Mesendoderm (in vitro differentiated cells): Measurements from ENCODE around the gene ATP1B2.

Experiments
- DNase-seq: peaks from one replicate; pipeline ENCODE4 v3.0.0; 2013
- H2AK5ac ChIP-seq: 2 replicates; pipeline ENCODE4 v1.6.1; 2013; ENCODE audit warnings: low read length, inconsistent platforms
- H2BK120ac ChIP-seq: 2 replicates; pipeline ENCODE4 v1.6.1; 2013; ENCODE audit warnings: low read depth, mild to moderate bottlenecking, low read length, moderate library complexity, mixed read lengths
- H2BK15ac ChIP-seq: replicated peaks from 2 replicates; pipeline ENCODE4 v1.6.1; 2013; ENCODE audit warnings: low read depth, mild to moderate bottlenecking, moderate library complexity
- H2BK5ac ChIP-seq: 2 replicates; pipeline ENCODE4 v1.6.1; 2013; ENCODE audit warnings: low read length, inconsistent platforms
- H3K18ac ChIP-seq: 2 replicates; pipeline ENCODE4 v1.6.1; 2013; ENCODE audit warnings: mild to moderate bottlenecking, low read length, mixed read lengths
- H3K23ac ChIP-seq: one replicate; pipeline ENCODE4 v1.6.1; 2013; ENCODE audit warnings: low read length
- H3K27ac ChIP-seq: 2 replicates; pipeline ENCODE4 v1.5.1; 2013; ENCODE audit warnings: low read depth, mild to moderate bottlenecking, inconsistent platforms, low read length, moderate library complexity
- H3K27me3 ChIP-seq: 2 replicates; pipeline ENCODE4 v1.6.1; 2013; ENCODE audit warnings: low read length, control low read depth, mild to moderate bottlenecking, inconsistent platforms; ENCODE audit not compliant: insufficient read depth, poor library complexity
- H3K36me3 ChIP-seq: 2 replicates; pipeline ENCODE4 v1.6.1; 2013; ENCODE audit warnings: low read length, inconsistent platforms; ENCODE audit not compliant: control insufficient read depth, insufficient read depth
- H3K4ac ChIP-seq: one replicate; pipeline ENCODE4 v1.6.1; 2013; ENCODE audit warnings: low read depth, mild to moderate bottlenecking, low read length, moderate library complexity
- H3K4me1 ChIP-seq: 2 replicates; pipeline ENCODE4 v1.6.1; 2013; ENCODE audit warnings: low read depth, low read length, inconsistent platforms; ENCODE audit not compliant: control insufficient read depth
- H3K4me2 ChIP-seq: 2 replicates; pipeline ENCODE4 v1.6.1; 2013; ENCODE audit warnings: low read length
- H3K4me3 ChIP-seq: 2 replicates; pipeline ENCODE4 v1.5.1; 2013; ENCODE audit warnings: mild to moderate bottlenecking, low read length
- H3K56ac ChIP-seq: one replicate; pipeline ENCODE4 v1.6.1; 2013; ENCODE audit warnings: low read length
- H3K79me1 ChIP-seq: 2 replicates; pipeline ENCODE4 v1.6.1; 2013; ENCODE audit warnings: low read length, inconsistent platforms
- H3K79me2 ChIP-seq: 2 replicates; pipeline ENCODE4 v1.6.1; 2013; ENCODE audit warnings: mild to moderate bottlenecking, low read length; ENCODE audit not compliant: control insufficient read depth, insufficient read depth
- H3K9ac ChIP-seq: 2 replicates; pipeline ENCODE4 v1.6.1; 2013; ENCODE audit warnings: low read length, inconsistent platforms
- H4K5ac ChIP-seq: one replicate; pipeline ENCODE4 v1.6.1; 2013; ENCODE audit warnings: low read length
- H4K8ac ChIP-seq: one replicate; pipeline ENCODE4 v1.6.1; 2013; ENCODE audit warnings: low read depth, mild to moderate bottlenecking, control low read depth, low read length, moderate library complexity
- WGBS: extraction: QIAGEN DNeasy Blood & Tissue Kit; methylation state at CpG from one replicate; pipeline ENCODE4 v1.1.7; 2013; ENCODE audit warnings: low lambda C conversion rate, missing lambda C conversion rate; ENCODE audit not compliant: insufficient coverage; ENCODE audit errors: extremely low coverage; 5-methylcytosine and 5-hydroxymethylcytosine counted together

ATP1B2 gene

DNA sequence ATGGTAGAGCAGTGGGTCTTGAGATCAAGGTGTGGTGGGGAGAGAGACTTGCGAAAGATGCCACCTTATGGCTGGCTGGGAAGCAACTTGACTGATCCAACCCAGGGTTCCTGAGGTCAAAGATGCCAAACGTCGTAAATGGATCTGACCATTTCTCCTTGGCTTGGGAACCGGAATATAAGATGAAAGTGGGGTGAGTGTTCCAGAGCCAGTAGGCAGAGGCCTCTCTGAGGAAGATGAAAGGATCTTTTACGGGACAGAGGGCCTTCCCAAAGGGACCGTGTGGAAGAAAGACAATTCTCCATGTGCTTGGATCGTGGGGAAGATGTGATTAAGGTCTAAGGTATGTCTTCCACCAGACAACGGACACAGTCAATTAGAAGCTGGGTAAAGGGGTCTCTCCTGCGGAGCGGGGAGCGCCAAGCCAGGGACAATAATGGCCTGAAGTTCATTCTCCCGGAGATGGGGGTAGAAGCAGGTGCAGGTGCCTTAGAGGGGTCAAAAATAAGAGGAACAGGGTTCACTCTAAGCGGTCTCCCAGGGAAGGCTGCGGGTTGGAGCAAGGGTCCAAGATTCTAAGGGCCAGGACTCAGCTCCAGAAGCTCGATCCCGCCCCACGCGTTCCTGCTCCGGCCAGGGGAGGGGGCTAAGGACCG is 36.8 kb upstream of the ATP1B2 start:
- peak overlapping the region; percentile 95 for H3K27ac ChIP-seq
- peak overlapping the region; percentile 86 for H3K56ac ChIP-seq
- no peak overlapping the region for H2BK5ac ChIP-seq
- peak; percentile 43 for DNase-seq
- H3K4me3 ChIP-seq = peak overlapping the region; percentile 70
- no CpG with 5 or more reads among the region's 20 CpGs for WGBS
- H2AK5ac ChIP-seq = peak overlapping the region; percentile 37
- peaks cover 15% of the 10 kb centered on the region for H3K79me2 ChIP-seq
- H3K79me1 ChIP-seq = peaks cover 17% of the 10 kb centered on the region
- H4K8ac ChIP-seq = no peak overlapping the region
- no peaks in the 10 kb centered on the region for H3K27me3 ChIP-seq
- peak overlapping the region; percentile 87 for H3K4me2 ChIP-seq
- no peak overlapping the region for H3K23ac ChIP-seq
- peaks cover 11% of the 10 kb centered on the region for H3K4me1 ChIP-seq
- peak overlapping the region; percentile 80 for H3K18ac ChIP-seq
- no peak overlapping the region for H2BK15ac ChIP-seq
- no peak overlapping the region for H4K5ac ChIP-seq
- peak overlapping the region; percentile 82 for H3K9ac ChIP-seq
- no peak overlapping the region for H3K4ac ChIP-seq
- no peak overlapping the region for H2BK120ac ChIP-seq
- H3K36me3 ChIP-seq = no peaks in the 10 kb centered on the region

- Histone ChIP-seq H3K4me1 (peaks cover 11% of the 10 kb centered on the region), H3K18ac (peak within 1 kb of the TSS; percentile 80), H3K4me3 (peak within 1 kb of the TSS; percentile 70), H3K4ac (peak within 1 kb of the TSS; percentile 57), H3K79me1 (peaks cover 15% of the 10 kb centered on the region), H2BK5ac (no peak within 1 kb of the TSS), H4K8ac (no peak within 1 kb of the TSS), H2BK120ac (no peak within 1 kb of the TSS), H3K56ac (peak within 1 kb of the TSS; percentile 86), H2BK15ac (no peak within 1 kb of the TSS), H4K5ac (no peak within 1 kb of the TSS), H3K36me3 (no peaks in the 10 kb centered on the region), H3K4me2 (peak within 1 kb of the TSS; percentile 87), H3K23ac (no peak within 1 kb of the TSS), H2AK5ac (peak within 1 kb of the TSS; percentile 37), H3K27me3 (no peaks in the 10 kb centered on the region), H3K27ac (peak within 1 kb of the TSS; percentile 95), H3K9ac (peak within 1 kb of the TSS; percentile 82), H3K79me2 (peaks cover 15% of the 10 kb centered on the region)
- no CpG with 5 or more reads among the region's 93 CpGs for WGBS
- DNase-seq = peak; percentile 100
These were observed 36.1 kb upstream of the ATP1B2 start, which contains the start of gene FXR2 for GRCh38 chr17:7614425-7615264. FXR2 (minus strand) TSS chr17:7614897; CDS start chr17:7614532, 365 bp downstream.

DNA sequence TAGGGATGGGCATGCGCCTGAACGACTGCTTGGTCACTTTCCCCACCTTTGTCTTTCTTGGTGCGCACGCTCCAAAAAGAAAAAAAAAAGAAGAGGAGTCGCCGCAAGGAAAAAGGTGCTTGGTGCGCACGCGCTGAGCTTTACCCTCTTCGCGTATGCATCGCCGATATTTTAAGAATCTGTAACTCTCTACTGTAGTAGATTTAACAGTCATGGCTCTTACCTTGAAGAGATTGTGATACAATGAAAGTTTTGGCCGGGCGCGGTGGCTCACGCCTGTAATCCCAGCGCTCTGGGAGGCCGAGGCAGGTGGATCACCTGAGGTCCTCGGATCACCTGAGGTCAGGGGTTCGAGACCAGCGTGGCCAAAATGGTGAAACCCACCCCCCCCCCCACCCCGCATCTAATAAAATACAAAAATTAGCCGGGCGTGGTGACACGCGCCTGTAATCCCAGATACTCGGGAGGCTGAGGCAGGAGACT is 35.4 kb upstream of the ATP1B2 start:
- Histone ChIP-seq H3K27me3 (no peaks in the 10 kb centered on the region), H2BK120ac (no peak overlapping the region), H3K79me1 (peaks cover 15% of the 10 kb centered on the region), H4K5ac (no peak overlapping the region), H3K18ac (no peak overlapping the region), H3K56ac (no peak overlapping the region), H3K9ac (no peak overlapping the region), H3K4ac (no peak overlapping the region), H3K4me3 (no peak overlapping the region), H3K4me2 (no peak overlapping the region), H4K8ac (no peak overlapping the region), H3K23ac (no peak overlapping the region), H2BK5ac (no peak overlapping the region), H3K79me2 (peaks cover 13% of the 10 kb centered on the region), H2BK15ac (no peak overlapping the region), H3K27ac (peak overlapping the region; percentile 60), H3K4me1 (peaks cover 11% of the 10 kb centered on the region), H3K36me3 (no peaks in the 10 kb centered on the region), H2AK5ac (no peak overlapping the region)
- WGBS = no CpG with 5 or more reads among the region's 28 CpGs
- no peak for DNase-seq

DNA sequence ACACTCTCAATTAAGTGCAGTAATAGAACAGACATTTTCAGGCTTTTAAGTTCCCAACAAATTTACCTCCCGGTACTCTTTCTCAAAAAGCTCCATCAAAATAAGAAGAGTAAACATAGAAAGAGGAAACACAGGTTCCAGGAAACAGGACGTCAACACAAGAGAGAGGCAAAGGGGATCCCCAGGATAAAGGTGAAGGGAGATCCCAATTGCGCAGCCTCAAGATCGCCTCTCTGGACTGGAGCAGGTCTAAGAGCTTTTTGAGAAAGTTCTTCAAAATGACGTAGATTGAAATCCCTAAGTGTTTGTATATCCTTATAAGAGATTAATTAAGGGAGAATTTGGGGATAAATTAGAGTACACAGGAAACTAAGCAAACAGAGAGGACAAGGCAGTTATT is 32.1 kb upstream of the ATP1B2 start:
- Histone ChIP-seq H3K18ac (no peak overlapping the region), H2AK5ac (no peak overlapping the region), H3K56ac (no peak overlapping the region), H3K79me2 (peaks cover 2% of the 10 kb centered on the region), H4K8ac (no peak overlapping the region), H3K4me3 (no peak overlapping the region), H3K4me1 (peaks cover 3% of the 10 kb centered on the region), H3K9ac (no peak overlapping the region), H3K4me2 (no peak overlapping the region), H2BK15ac (no peak overlapping the region), H3K4ac (no peak overlapping the region), H2BK120ac (no peak overlapping the region), H3K23ac (no peak overlapping the region), H4K5ac (no peak overlapping the region), H3K27me3 (no peaks in the 10 kb centered on the region), H3K79me1 (peaks cover 4% of the 10 kb centered on the region), H2BK5ac (no peak overlapping the region), H3K27ac (no peak overlapping the region), H3K36me3 (no peaks in the 10 kb centered on the region)
- no peak for DNase-seq
- no CpG with 5 or more reads among the region's 5 CpGs for WGBS

DNA sequence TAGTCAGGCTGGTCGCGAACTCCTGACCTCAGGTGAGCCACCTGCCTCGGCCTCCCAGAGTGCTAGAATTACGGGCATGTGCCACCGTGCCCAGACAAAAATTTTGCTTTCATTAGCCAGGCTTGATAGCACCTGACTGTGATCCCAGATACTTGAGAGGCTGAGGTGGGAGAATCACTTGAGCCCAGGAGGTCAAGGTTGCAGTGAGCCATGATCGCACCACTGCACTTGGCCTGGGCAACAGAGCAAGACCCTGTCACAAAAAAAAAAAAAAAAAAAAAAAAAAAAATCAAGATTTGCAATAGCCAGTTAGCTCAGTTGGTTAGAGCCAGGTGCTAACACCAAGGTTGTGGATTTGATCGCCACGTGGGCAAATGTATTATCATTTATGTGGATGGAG is 29.9 kb upstream of the ATP1B2 start:
- Histone ChIP-seq H3K79me1 (no peaks in the 10 kb centered on the region), H3K4me2 (no peak overlapping the region), H3K36me3 (no peaks in the 10 kb centered on the region), H4K5ac (no peak overlapping the region), H3K4me1 (no peaks in the 10 kb centered on the region), H3K56ac (no peak overlapping the region), H3K4me3 (no peak overlapping the region), H4K8ac (no peak overlapping the region), H3K27ac (no peak overlapping the region), H2BK15ac (no peak overlapping the region), H3K27me3 (no peaks in the 10 kb centered on the region), H3K4ac (no peak overlapping the region), H3K23ac (no peak overlapping the region), H3K9ac (no peak overlapping the region), H3K18ac (no peak overlapping the region), H3K79me2 (no peaks in the 10 kb centered on the region), H2AK5ac (no peak overlapping the region), H2BK5ac (no peak overlapping the region), H2BK120ac (no peak overlapping the region)
- no peak for DNase-seq
- no CpG with 5 or more reads among the region's 8 CpGs for WGBS
